ENCODE data around the gene ERI3. TPM values are rescaled to one million over a fixed set of nuclear protein-coding genes. Genes with fewer than 3 reads are reported as not detected.

The ERI3 gene
- total and polyA plus RNA-seq, 10 of the 15 experiments (the other 5 are each of a cell fraction or from before 2014, with no cell fraction given), result 20.6 to 90.4 (median 41.2) TPM

DNA sequence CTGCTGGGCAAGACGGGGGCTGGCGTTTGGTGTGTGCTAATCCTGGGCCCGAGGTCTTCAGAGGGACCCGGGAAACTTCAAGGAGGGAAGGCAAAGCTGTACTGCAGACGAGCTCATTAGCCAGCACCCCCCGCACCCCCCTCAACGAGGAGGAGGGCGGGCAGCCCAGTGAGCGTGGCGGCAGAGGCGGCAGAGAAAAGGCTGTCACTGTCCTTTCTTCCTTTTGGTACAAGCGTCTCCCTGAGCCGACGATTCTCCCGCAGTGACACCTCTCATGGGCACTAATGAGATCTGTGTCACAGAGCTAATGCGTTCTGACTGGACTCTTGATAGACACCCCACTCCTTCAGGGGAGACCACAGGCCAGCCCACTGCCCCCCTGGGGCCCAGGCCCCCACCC is 112.3 kb downstream of the ERI3 start:
- no TSS peak for BruUV-seq (replicated peaks)
- TF ChIP-seq JUNB (IDR thresholded peaks at IDR 0.05) (no peak), KAT2A (conservative IDR thresholded peaks at IDR 0.05; ENCODE audit: control insufficient read depth, low read depth, low read length) (no peak), MYB (IDR thresholded peaks at IDR 0.05; ENCODE audit: borderline replicate concordance, low read depth, low read length) (no peak), MTA2 (IDR thresholded peaks at IDR 0.05; ENCODE audit: low read depth) (no peak)
- TF ChIP-seq, protein P1, sequence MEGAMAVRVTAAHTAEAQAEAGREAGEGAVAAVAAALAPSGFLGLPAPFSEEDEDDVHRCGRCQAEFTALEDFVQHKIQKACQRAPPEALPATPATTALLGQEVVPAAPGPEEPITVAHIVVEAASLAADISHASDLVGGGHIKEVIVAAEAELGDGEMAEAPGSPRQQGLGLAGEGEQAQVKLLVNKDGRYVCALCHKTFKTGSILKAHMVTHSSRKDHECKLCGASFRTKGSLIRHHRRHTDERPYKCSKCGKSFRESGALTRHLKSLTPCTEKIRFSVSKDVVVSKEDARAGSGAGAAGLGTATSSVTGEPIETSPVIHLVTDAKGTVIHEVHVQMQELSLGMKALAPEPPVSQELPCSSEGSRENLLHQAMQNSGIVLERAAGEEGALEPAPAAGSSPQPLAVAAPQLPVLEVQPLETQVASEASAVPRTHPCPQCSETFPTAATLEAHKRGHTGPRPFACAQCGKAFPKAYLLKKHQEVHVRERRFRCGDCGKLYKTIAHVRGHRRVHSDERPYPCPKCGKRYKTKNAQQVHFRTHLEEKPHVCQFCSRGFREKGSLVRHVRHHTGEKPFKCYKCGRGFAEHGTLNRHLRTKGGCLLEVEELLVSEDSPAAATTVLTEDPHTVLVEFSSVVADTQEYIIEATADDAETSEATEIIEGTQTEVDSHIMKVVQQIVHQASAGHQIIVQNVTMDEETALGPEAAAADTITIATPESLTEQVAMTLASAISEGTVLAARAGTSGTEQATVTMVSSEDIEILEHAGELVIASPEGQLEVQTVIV (IDR thresholded peaks at IDR 0.05; ENCODE audit: borderline replicate concordance, partially characterized antibody), result no peak
- TF ChIP-seq, protein P2, sequence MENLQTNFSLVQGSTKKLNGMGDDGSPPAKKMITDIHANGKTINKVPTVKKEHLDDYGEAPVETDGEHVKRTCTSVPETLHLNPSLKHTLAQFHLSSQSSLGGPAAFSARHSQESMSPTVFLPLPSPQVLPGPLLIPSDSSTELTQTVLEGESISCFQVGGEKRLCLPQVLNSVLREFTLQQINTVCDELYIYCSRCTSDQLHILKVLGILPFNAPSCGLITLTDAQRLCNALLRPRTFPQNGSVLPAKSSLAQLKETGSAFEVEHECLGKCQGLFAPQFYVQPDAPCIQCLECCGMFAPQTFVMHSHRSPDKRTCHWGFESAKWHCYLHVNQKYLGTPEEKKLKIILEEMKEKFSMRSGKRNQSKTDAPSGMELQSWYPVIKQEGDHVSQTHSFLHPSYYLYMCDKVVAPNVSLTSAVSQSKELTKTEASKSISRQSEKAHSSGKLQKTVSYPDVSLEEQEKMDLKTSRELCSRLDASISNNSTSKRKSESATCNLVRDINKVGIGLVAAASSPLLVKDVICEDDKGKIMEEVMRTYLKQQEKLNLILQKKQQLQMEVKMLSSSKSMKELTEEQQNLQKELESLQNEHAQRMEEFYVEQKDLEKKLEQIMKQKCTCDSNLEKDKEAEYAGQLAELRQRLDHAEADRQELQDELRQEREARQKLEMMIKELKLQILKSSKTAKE (IDR thresholded peaks at IDR 0.05; ENCODE audit: low read depth, poor library complexity, severe bottlenecking), result no peak
- TF ChIP-seq, protein P3, sequence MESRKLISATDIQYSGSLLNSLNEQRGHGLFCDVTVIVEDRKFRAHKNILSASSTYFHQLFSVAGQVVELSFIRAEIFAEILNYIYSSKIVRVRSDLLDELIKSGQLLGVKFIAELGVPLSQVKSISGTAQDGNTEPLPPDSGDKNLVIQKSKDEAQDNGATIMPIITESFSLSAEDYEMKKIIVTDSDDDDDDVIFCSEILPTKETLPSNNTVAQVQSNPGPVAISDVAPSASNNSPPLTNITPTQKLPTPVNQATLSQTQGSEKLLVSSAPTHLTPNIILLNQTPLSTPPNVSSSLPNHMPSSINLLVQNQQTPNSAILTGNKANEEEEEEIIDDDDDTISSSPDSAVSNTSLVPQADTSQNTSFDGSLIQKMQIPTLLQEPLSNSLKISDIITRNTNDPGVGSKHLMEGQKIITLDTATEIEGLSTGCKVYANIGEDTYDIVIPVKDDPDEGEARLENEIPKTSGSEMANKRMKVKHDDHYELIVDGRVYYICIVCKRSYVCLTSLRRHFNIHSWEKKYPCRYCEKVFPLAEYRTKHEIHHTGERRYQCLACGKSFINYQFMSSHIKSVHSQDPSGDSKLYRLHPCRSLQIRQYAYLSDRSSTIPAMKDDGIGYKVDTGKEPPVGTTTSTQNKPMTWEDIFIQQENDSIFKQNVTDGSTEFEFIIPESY (IDR thresholded peaks at IDR 0.05), result no peak
- ChIA-PET POLR2A (no interaction called here), RAD21 (ENCODE audit: unreplicated experiment) (no interaction called here), SMC1A (ENCODE audit: uncharacterized antibody, unreplicated experiment) (no interaction called here), CTCF (interaction anchor here (0.7 kb wide), 1 partner anchor 23 kb away, joined by 3 read pairs; no protein-coding TSS in a partner anchor)
- H3K9me3 ChIP-seq (replicated peaks; ENCODE audit: control insufficient read depth, insufficient read depth, low read length), result no peaks in the 10 kb centered on the region
- H3K9ac ChIP-seq (ENCODE audit: control insufficient read depth, insufficient read depth, low read length), result no peak overlapping the region
- no peaks in the 10 kb centered on the region for H3K79me2 ChIP-seq (ENCODE audit: control insufficient read depth, insufficient read depth, low read length)
- in situ Hi-C loops (cut with MboI) (no loop called here), intact Hi-C loops (cut with micrococcal nuclease; ENCODE audit: unreplicated experiment) (no loop called here)
- 90% methylated on average over 15 of the region's 16 CpGs for WGBS (ENCODE audit: insufficient coverage, insufficient replicate concordance, low lambda C conversion rate, missing lambda C conversion rate)
- H3K4me2 ChIP-seq (ENCODE audit: control insufficient read depth, insufficient read depth), result no peak overlapping the region
- ATAC-seq (no peak), DNase-seq (ENCODE audit: low read depth, low spot score) (no peak), FAIRE-seq (no peak)
- H4K20me1 ChIP-seq (ENCODE audit: control insufficient read depth, insufficient read depth), result no peaks in the 10 kb centered on the region
- no peak overlapping the region for H3K27ac ChIP-seq (ENCODE audit: control insufficient read depth, insufficient read depth)
- H3K27me3 ChIP-seq (replicated peaks in 1 of 2; ENCODE audit: control insufficient read depth in 2 of 2, insufficient read depth in 2 of 2, low read length in 1 of 2), result no peaks in the 10 kb centered on the region
- no peak overlapping the region for H2AFZ ChIP-seq (ENCODE audit: control insufficient read depth, low read depth, low read length)
- H3K36me3 ChIP-seq (ENCODE audit: control insufficient read depth in 2 of 2, insufficient read depth in 2 of 2, low read length in 1 of 2), result peaks cover 0 to 3% of the 10 kb centered on the region in 2 experiments; a peak in 2 of 4 replicates
- no peak overlapping the region for H3K4me3 ChIP-seq
- no peaks in the 10 kb centered on the region for H3K4me1 ChIP-seq (ENCODE audit: control insufficient read depth, insufficient read depth, low read length)

Data from GM12878 (cell line).